GM12801 (cell line): ENCODE data around the gene TRIM67.

Experiments used
- CTCF ChIP-seq: IDR thresholded peaks from one replicate; pipeline ENCODE4 v1.5.1; 2011; ENCODE audit warnings: control low read depth; ENCODE audit not compliant: insufficient read length; ENCODE audit errors: extremely low read depth

The TRIM67 gene

GRCh38 chr1:231172411-231172810 lies 10.6 kb downstream of the TRIM67 start:
- TF ChIP-seq CTCF, result no peak

DNA sequence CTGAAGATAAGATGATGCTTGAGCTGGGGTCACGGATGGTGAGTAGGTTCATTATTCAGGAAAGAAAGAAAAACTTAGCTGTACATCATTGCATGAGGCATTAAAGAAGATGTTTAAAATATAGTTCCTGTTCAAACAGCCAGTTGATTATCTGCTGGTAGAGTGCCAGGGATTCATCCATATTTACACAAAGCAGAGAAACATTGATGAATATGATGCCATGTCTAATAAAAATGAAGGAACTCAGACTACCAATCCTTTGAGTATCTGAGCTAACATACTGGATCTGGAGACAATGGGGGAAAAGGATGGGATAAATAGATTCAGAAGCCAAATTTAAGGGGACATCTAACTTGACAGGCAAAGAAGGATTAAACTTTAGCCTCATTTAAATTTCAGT lies 14.6 kb downstream of the TRIM67 start:
- no peak for TF ChIP-seq CTCF

GRCh38 chr1:231177226-231177625 lies 15.4 kb downstream of the TRIM67 start:
- TF ChIP-seq CTCF, result no peak

DNA sequence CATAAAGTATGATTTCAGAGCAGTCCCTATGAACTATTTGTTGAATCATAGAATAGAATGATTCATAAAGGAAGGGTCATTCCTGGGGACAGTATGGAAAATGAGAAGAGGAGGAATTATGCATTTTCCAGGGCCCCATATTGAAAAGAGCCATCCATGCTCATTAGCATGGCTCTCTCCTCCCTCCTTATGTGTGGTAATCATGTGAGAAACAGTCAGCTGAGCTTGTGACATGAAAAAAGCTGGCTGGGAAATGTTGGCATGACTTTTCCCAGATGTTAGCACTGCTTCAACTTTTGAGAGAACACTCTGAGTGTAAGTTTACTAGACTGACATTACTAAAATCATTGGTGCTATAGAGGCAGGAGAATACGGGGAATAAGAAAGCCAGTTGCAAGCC lies 16.1 kb downstream of the TRIM67 start:
- TF ChIP-seq CTCF, result no peak

- TF ChIP-seq CTCF, result no peak
These were observed 17.1 kb downstream of the TRIM67 start for GRCh38 chr1:231178970-231179369.

DNA sequence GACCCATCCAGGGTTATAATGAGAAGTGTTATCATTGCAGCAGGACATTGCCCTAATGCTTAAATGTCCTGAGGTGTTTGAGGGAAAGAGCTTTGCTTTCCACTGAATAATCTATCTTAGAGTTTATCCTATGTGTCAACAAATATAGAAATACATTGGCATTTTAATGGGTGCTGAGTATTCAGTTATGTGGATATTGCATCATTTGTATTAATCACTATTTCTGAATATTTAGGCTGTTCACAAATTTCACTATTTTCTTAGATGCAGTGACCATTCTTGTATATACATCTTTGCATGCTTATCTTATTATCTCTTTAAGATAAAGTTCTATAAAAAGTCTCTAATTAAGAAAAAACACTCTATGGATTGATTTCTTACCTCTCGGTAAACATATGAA lies 18.2 kb downstream of the TRIM67 start:
- no peak for TF ChIP-seq CTCF

DNA sequence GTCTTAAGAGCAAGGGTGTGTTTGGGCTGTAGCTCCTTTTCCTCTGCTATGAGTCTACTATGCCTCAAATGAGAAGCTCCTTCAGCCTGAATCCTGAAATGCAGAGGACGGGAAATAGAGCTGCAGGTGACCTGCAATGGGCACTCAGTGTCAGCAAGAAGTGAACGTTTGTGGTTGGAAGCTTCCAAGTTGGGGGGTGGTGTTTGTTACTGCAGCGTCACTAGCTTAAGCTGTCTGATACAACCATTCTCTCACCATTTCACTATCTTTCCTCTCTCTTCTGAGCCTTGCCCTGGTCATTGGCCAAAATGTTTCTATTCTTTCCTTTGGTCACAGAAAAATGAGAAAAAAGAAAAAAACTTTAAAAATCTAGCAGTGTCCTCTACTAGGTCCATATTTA lies 19.4 kb downstream of the TRIM67 start:
- no peak for TF ChIP-seq CTCF

- TF ChIP-seq CTCF, result no peak
These were observed 20.5 kb downstream of the TRIM67 start for GRCh38 chr1:231182317-231182716.
